Measurements from ENCODE around the gene TMEM132C.

- no peak for TF ChIP-seq CTCF (conservative IDR thresholded peaks at IDR 0.05; ENCODE audit: low read depth in 2 of 2)
- no peak for TF ChIP-seq ETS1 (IDR thresholded peaks at IDR 0.05)
- no peak for TF ChIP-seq CREB1 (CRISPR knock-in tag; IDR thresholded peaks at IDR 0.05; ENCODE audit: low read depth)
- no peak for TF ChIP-seq EZH2 (IDR thresholded peaks at IDR 0.05; ENCODE audit: low read depth, unreplicated experiment)
- TF ChIP-seq POLR2AphosphoS5 (IDR thresholded peaks at IDR 0.05; ENCODE audit: low read depth), result no peak
- TF ChIP-seq REST (IDR thresholded peaks at IDR 0.05; ENCODE audit: unreplicated experiment), result no peak
- no peak for TF ChIP-seq JUNB (IDR thresholded peaks at IDR 0.05; ENCODE audit: unreplicated experiment)
- no peak for TF ChIP-seq EZH2phosphoT487 (IDR thresholded peaks at IDR 0.05; ENCODE audit: unreplicated experiment)
- no peak for TF ChIP-seq NANOG (IDR thresholded peaks at IDR 0.05; ENCODE audit: borderline replicate concordance)
- TF ChIP-seq ZNF462 (CRISPR knock-in tag; IDR thresholded peaks at IDR 0.05), result no peak
- no peak for TF ChIP-seq ZNF331 (CRISPR knock-in tag; IDR thresholded peaks at IDR 0.05; ENCODE audit: low read depth)
These were observed 467.4 kb downstream of the TMEM132C start for GRCh38 chr12:128734371-128734770.

All from GM23338 (cell line).